Omental fat pad (tissue), 4 donors: ENCODE measurements around the gene AMN. TPM values are rescaled to one million over a fixed set of nuclear protein-coding genes. Genes with fewer than 3 reads are reported as not detected.

Experiments
- ATAC-seq: fragments of 150-250 bp; one replicate; pipeline ENCODE4 v1.9.1; 2016; ENCODE audit warnings: mild to moderate bottlenecking, moderate library complexity; ENCODE audit not compliant: low FRiP score
- DNase-seq: peaks from one replicate; pipeline ENCODE4 v3.0.0-alpha.2; 2019; ENCODE audit warnings: low spot score
- CTCF ChIP-seq, 3 donors: fragments of 450-650 bp; IDR thresholded peaks; one replicate each; pipeline ENCODE4 v1.5.1; 2016 to 2017; ENCODE audit warnings: antibody characterized with exemption in 3 of 3, mild to moderate bottlenecking in 3 of 3, moderate library complexity in 2 of 3
- total RNA-seq, 4 donors: library from RNA; depleted of rRNA; stranded (reverse); fragments of >200 nt; gene quantifications; one replicate each; pipeline ENCODE4 v1.1.0, GENCODE V29; 2016

AMN gene
- total RNA-seq, 4 donors from 2014 or later: 0.72 to 2.7 (median 1.7) TPM

GRCh38 chr14:102954081-102954789, 31.8 kb downstream of the AMN start:
- no peak for TF ChIP-seq CTCF (IDR thresholded peaks at IDR 0.05)
- DNase-seq (no peak), ATAC-seq (no peak)

- DNase-seq (no peak), ATAC-seq (no peak)
- no peak for TF ChIP-seq CTCF (IDR thresholded peaks at IDR 0.05)
Measured at GRCh38 chr14:102955636-102956408, 33.4 kb downstream of the AMN start.

GRCh38 chr14:102957222-102957621, 34.8 kb downstream of the AMN start:
- no peak for TF ChIP-seq CTCF (IDR thresholded peaks at IDR 0.05)
- ATAC-seq: no peak
- no peak for DNase-seq

- no peak for TF ChIP-seq CTCF (IDR thresholded peaks at IDR 0.05)
- DNase-seq (no peak), ATAC-seq (no peak)
Measured at GRCh38 chr14:102958461-102958860, 36.0 kb downstream of the AMN start.

DNA sequence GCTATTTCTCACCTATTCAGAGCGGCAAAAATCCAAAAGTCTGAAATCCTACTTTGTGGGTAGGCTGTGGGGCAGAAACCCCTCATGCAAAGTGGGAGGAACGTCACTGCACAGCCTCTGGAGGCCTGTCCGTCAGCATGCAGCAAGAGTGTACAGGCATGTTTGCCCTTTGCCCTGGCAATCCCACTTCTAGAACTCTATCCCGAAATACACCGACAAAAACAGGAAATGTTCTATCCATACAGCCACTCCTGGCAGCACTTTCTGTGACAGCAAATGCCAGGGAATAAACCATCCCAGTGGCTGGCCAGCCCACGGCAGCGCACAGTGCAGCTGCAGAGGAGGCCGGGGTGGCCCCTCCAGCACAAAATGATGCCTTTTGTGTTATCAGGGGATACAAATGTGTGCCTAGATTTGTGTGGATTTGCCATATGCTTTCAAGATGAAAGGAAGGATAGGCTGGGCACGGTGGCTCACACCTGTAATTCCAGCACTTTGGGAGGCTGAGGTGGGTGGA, 39.7 kb downstream of the AMN start:
- TF ChIP-seq CTCF (IDR thresholded peaks at IDR 0.05): no peak
- no peak for DNase-seq
- no peak for ATAC-seq

DNA sequence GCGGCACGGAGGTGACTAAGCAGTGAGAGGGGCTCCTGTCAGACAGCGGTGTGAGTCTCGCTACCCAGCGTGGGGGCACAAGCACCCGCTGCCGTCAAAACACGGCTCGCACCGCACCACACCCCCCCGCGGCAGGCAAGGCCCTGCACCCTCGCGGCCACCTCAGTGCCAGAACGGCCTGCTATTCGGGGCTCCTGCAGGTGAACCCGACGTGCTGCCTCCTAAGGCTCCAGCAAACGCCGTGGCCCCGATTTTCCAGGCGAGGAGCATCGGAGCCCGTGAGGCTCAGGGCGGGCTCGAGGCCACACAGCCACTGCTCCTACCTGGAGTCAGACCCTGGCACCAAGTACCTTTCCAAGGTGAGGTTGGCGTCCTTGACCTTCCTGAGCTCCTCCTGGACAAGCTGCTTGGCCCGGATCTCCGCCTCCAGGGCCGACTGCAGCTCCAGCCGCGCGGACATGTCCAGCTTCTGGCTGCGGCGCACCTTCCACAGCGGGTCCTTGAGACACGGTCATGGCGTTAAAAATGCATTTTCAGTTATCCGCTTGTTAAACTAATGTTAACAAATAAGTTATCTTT, 41.8 kb downstream of the AMN start:
- ATAC-seq: no peak
- no peak for TF ChIP-seq CTCF (IDR thresholded peaks at IDR 0.05)
- no peak for DNase-seq
